ENCODE results near the gene KPNB1.

DNA sequence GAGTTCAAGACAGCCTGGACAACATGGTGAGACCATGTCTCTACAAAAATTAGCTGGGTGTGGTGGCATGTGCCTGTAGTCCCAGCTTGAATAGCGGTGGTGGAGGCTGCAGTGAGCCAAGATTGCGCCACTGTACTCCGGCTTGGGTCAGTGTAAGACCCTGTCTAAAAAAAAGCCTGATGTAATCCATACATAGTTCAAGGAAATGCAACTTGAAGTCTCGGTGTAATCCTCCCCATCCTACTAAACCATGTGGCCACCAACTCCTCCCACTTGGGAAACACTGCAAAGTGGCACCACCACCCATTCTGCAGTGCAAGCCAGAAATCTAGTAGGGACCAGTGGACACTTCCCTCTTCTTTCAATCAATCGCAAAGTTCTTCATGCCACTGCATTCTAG, 5.4 kb upstream of the KPNB1 start:
- no peak for TF ChIP-seq GATA2 (IDR thresholded peaks at IDR 0.05; ENCODE audit: low read depth, low read length)
- no peak for TF ChIP-seq GATA3 (IDR thresholded peaks at IDR 0.05; ENCODE audit: low read depth, low read length)
